WTC11 (cell line): ENCODE results near the gene DLX2.

Experiments
- CTCF ChIP-seq: fragments of 200-600 bp; IDR thresholded peaks from 2 replicates; pipeline ENCODE4 v1.8.0; 2022; ENCODE audit warnings: antibody characterized with exemption
- E2F4 ChIP-seq: sonication (generic); formaldehyde crosslinking; IDR thresholded peaks from 2 replicates; pipeline ENCODE4 v1.8.1; 2022; ENCODE audit warnings: low read depth, mild to moderate bottlenecking, moderate library complexity, missing genetic modification reagents, borderline replicate concordance
- ELF4 ChIP-seq: sonication (generic); formaldehyde crosslinking; IDR thresholded peaks from 2 replicates; pipeline ENCODE4 v1.8.1; 2022; ENCODE audit warnings: low read depth, mild to moderate bottlenecking, moderate library complexity, missing genetic modification reagents
- NFE2L1 ChIP-seq: sonication (generic); formaldehyde crosslinking; IDR thresholded peaks from 2 replicates; pipeline ENCODE4 v1.8.1; 2023; ENCODE audit warnings: missing genetic modification reagents
- TCF7 ChIP-seq: sonication (generic); formaldehyde crosslinking; IDR thresholded peaks from 2 replicates; pipeline ENCODE4 v1.8.0; 2022; ENCODE audit warnings: mild to moderate bottlenecking, low read depth, missing genetic modification reagents, moderate library complexity
- ZNF121 ChIP-seq: sonication (generic); formaldehyde crosslinking; IDR thresholded peaks from 2 replicates; pipeline ENCODE4 v1.8.0; 2023; ENCODE audit warnings: missing genetic modification reagents

GRCh38 chr2:172073518-172073917, 29.2 kb downstream of the DLX2 start:
- TF ChIP-seq CTCF (no peak), NFE2L1 (no peak), ZNF121 (CRISPR knock-in tag) (no peak), E2F4 (CRISPR knock-in tag) (no peak), ELF4 (CRISPR knock-in tag) (no peak), TCF7 (no peak)
